Measurements from ENCODE around the gene NEK6.

GRCh38 chr9:124300312-124300711 is 42.6 kb downstream of the NEK6 start:
- TF ChIP-seq CTCF (IDR thresholded peaks at IDR 0.05; ENCODE audit: low read depth, low read length, poor library complexity, severe bottlenecking): no peak
- TF ChIP-seq EZH2phosphoT487 (IDR thresholded peaks at IDR 0.05; ENCODE audit: borderline replicate concordance, low read length): no peak
